Muscle layer of duodenum (tissue), 2 donors: Measurements from ENCODE around the gene SAFB.

Source experiments
- H3K27ac ChIP-seq: one replicate; pipeline ENCODE4 v1.7.0; 2013; ENCODE audit warnings: mild to moderate bottlenecking, low read length
- H3K27me3 ChIP-seq: one replicate; pipeline ENCODE4 v1.7.0; 2013; ENCODE audit warnings: low read depth, mild to moderate bottlenecking, control low read depth, low read length
- H3K36me3 ChIP-seq, 2 donors: one replicate each; pipeline ENCODE4 v1.7.0; 2013; ENCODE audit warnings: low read length in 2 of 2, control low read depth in 1 of 2, mild to moderate bottlenecking in 1 of 2; ENCODE audit not compliant: insufficient read depth in 2 of 2, control insufficient read depth in 1 of 2
- H3K4me1 ChIP-seq, 2 donors: one replicate each; pipeline ENCODE4 v1.7.0; 2013; ENCODE audit warnings: low read length in 2 of 2, mild to moderate bottlenecking in 2 of 2, control low read depth in 1 of 2, moderate library complexity in 1 of 2; ENCODE audit not compliant: insufficient read depth in 2 of 2, control insufficient read depth in 1 of 2
- H3K4me3 ChIP-seq, 2 donors: one replicate each; pipeline ENCODE4 v1.7.0; 2013; ENCODE audit warnings: low read length in 2 of 2, low read depth in 1 of 2, mild to moderate bottlenecking in 1 of 2
- H3K9me3 ChIP-seq, 2 donors: one replicate each; pipeline ENCODE4 v1.7.0; 2013; ENCODE audit warnings: low read length in 2 of 2, control low read depth in 1 of 2, mild to moderate bottlenecking in 1 of 2; ENCODE audit not compliant: control insufficient read depth in 1 of 2
- donor health status: healthy.

SAFB gene

GRCh38 chr19:5706876-5707573, 84.1 kb downstream of the SAFB start:
- H3K9me3 ChIP-seq, result no peaks in the 10 kb centered on the region
- no peak overlapping the region for H3K4me3 ChIP-seq
- H3K36me3 ChIP-seq, result peaks cover 16 to 74% of the 10 kb centered on the region in 2 donors
- no peak overlapping the region for H3K27ac ChIP-seq
- no peaks in the 10 kb centered on the region for H3K27me3 ChIP-seq
- no peaks in the 10 kb centered on the region for H3K4me1 ChIP-seq

- Histone ChIP-seq H3K9me3 (no peaks in the 10 kb centered on the region), H3K36me3 (peaks cover 22 to 83% of the 10 kb centered on the region in 2 donors), H3K4me1 (no peaks in the 10 kb centered on the region), H3K4me3 (no peak overlapping the region), H3K27ac (no peak overlapping the region), H3K27me3 (no peaks in the 10 kb centered on the region)
Observed at GRCh38 chr19:5707576-5708575, 85.0 kb downstream of the SAFB start.

- peaks cover 26 to 63% of the 10 kb centered on the region in 2 donors for H3K36me3 ChIP-seq
- H3K4me1 ChIP-seq, result no peaks in the 10 kb centered on the region
- H3K27ac ChIP-seq, result no peak overlapping the region
- H3K27me3 ChIP-seq, result no peaks in the 10 kb centered on the region
- no peak overlapping the region for H3K4me3 ChIP-seq
- no peaks in the 10 kb centered on the region for H3K9me3 ChIP-seq
Observed at GRCh38 chr19:5711025-5711424, 88.1 kb downstream of the SAFB start.

- no peak overlapping the region for H3K27ac ChIP-seq
- no peaks in the 10 kb centered on the region for H3K9me3 ChIP-seq
- H3K4me1 ChIP-seq, result no peaks in the 10 kb centered on the region
- H3K36me3 ChIP-seq, result peaks cover 23 to 56% of the 10 kb centered on the region in 2 donors
- H3K27me3 ChIP-seq, result no peaks in the 10 kb centered on the region
- H3K4me3 ChIP-seq, result no peak overlapping the region
Observed at GRCh38 chr19:5711713-5712161, 88.9 kb downstream of the SAFB start.

- peaks cover 18 to 44% of the 10 kb centered on the region in 2 donors for H3K36me3 ChIP-seq
- no peak overlapping the region for H3K27ac ChIP-seq
- H3K4me3 ChIP-seq, result no peak overlapping the region
- no peaks in the 10 kb centered on the region for H3K27me3 ChIP-seq
- H3K4me1 ChIP-seq, result peaks cover 0 to 8% of the 10 kb centered on the region in 2 donors
- no peaks in the 10 kb centered on the region for H3K9me3 ChIP-seq
Observed at GRCh38 chr19:5713228-5713627, 90.3 kb downstream of the SAFB start.

- Histone ChIP-seq H3K9me3 (no peaks in the 10 kb centered on the region), H3K27me3 (no peaks in the 10 kb centered on the region), H3K4me1 (peaks cover 8 to 19% of the 10 kb centered on the region in 2 donors), H3K27ac (no peak overlapping the region), H3K4me3 (no peak overlapping the region), H3K36me3 (peaks cover 18 to 43% of the 10 kb centered on the region in 2 donors)
Observed at GRCh38 chr19:5714816-5715215, 91.9 kb downstream of the SAFB start.

- Histone ChIP-seq H3K27me3 (no peaks in the 10 kb centered on the region), H3K4me3 (no peak overlapping the region), H3K27ac (no peak overlapping the region), H3K36me3 (peaks cover 6 to 23% of the 10 kb centered on the region in 2 donors), H3K4me1 (peaks cover 8 to 19% of the 10 kb centered on the region in 2 donors), H3K9me3 (no peaks in the 10 kb centered on the region)
Observed at GRCh38 chr19:5717215-5717935, 94.5 kb downstream of the SAFB start.
